ENCODE results near the gene PTP4A2.
"Not testable (repeated sequence)": the region's sequence is repeated elsewhere in the genome, so short reads cannot be mapped to it uniquely, and the experiment has no call there.

PTP4A2 gene

GRCh38 chr1:31897526-31898100, 40.6 kb downstream of the PTP4A2 start:
- FAIRE-seq: no peak
- DNase-seq (ENCODE audit: extremely low spot score, insufficient read length, low read depth): no peak

GRCh38 chr1:31895474-31896198, 42.5 kb downstream of the PTP4A2 start:
- not testable (repeated sequence) for FAIRE-seq; DNase-seq (ENCODE audit: extremely low spot score, insufficient read length, low read depth)

- DNase-seq (ENCODE audit: extremely low spot score, insufficient read length, low read depth) (no peak), FAIRE-seq (peak; percentile 67)
Observed at GRCh38 chr1:31891280-31891679, 46.9 kb downstream of the PTP4A2 start.

DNA sequence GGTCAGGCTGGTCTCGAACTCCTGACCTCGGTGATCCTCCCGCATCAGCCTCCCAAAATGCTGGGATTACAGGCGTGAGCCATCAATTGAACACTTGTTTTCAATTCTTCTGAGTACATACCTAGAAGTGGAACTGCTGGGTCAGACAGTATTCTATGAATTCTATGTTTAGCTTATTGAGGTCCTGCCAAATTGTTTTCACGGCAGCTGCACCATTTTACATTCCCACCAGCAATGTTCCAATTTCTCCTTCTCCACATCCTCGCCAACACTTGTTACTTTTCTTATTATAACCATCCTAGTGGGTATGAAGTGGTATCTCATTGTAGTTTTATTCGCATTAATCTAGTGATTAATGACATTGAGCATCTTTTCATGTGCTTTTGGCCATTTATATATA, 49.9 kb downstream of the PTP4A2 start:
- no peak for DNase-seq (ENCODE audit: extremely low spot score, insufficient read length, low read depth)
- no peak for FAIRE-seq

GRCh38 chr1:31886866-31887265, 51.3 kb downstream of the PTP4A2 start:
- no peak for FAIRE-seq
- no peak for DNase-seq (ENCODE audit: extremely low spot score, insufficient read length, low read depth)

DNA sequence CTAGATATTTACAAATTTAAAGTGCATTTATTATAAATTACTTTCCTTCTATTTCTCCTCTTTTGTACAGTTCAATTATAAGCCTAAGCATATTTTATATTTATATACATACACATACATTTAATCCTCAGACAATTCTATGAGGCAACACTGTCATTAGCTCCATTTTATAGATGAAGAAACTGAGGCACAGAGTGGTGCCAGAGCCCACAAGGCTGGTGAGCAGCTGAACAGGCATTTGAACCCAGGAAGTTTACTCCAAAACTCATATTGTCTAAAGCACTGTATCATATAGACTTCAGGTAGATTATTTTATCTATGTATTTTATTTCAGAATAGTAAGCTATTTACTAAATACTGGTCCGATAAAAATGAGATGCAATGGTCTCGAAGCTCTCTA, 52.3 kb downstream of the PTP4A2 start:
- FAIRE-seq (no peak), DNase-seq (ENCODE audit: extremely low spot score, insufficient read length, low read depth) (no peak)

GRCh38 chr1:31883357-31883942, 54.7 kb downstream of the PTP4A2 start:
- no peak for DNase-seq (ENCODE audit: extremely low spot score, insufficient read length, low read depth)
- FAIRE-seq: no peak

DNA sequence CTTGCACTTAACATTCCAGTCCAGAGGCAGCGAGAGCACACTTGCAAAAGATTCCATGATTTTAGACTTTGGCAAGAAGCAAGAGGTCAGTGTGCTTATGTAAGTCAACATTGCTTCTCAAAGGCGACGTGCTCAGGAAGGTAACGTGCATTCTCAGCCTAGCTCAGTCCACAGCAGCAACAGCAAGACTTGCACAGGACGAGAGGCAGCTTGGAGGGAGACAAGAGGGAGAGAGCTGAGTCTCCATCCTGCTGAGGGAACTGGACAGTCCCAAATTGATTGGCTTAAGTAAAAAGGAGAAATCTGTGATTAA, 56.5 kb downstream of the PTP4A2 start:
- FAIRE-seq (no peak), DNase-seq (ENCODE audit: extremely low spot score, insufficient read length, low read depth) (no peak)

DNA sequence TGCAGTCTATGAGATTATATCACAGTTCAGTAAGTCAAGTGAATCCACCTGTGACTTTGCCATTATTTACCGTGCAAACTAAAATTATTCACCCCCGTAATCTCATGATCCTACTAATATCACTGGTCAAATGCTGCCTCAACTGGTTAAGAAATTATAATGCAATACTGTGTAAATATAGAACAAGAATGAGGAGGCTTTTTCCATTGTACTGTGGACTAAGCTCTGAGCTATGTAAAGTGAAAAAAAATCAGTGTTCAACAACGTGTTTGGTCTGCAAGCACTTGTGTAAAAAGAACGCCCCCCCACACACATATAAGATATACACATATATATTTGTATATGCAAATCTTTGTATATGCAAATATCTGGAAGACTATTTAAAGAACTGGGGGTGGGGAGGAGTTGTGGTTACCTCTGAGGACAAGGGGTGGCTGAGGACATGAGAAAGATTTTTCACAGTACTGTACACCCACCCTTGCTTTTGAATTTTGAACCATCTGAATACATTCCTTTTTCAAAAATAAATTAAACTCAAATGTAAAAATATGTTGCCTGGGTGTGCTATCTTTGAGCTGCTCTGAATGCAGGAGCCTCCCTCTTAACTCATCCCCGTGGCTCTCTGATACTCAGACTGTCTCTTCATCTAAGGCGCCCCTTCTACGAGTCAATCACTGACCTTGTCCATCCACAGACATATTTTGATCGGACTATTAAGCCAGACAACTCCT, 57.0 kb downstream of the PTP4A2 start:
- DNase-seq (ENCODE audit: extremely low spot score, insufficient read length, low read depth) (no peak), FAIRE-seq (no peak)

DNA sequence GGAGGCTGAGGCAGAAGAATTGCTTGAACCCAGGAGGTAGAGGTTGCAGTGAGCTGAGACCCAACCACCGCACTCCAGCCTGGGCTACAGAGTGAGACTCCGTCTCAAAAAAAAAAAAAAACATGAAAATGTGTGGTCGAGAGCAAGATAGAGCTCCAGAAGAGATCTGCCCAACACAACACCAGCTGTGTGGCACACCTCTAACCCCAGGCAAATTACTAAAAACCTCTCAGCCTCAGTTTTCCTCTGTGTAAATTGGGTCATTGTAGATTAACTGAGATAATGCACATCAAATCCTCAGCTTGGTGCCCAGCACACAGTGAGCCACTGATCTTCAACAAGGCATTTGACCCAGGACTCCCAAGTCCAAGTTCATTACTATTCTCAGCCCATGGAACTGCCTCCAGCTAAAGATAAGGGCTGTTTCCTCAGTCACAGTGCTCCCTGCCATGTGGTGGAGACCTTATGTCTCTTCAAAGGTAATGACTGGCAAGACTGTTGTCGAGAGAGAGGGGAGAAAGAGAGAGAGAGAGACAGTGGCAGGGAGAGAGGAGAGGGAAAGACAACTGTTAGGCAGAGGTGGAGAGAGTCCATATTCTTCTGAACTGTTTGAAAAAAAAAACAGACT, 58.1 kb downstream of the PTP4A2 start:
- FAIRE-seq (no peak), DNase-seq (ENCODE audit: extremely low spot score, insufficient read length, low read depth) (no peak)

DNA sequence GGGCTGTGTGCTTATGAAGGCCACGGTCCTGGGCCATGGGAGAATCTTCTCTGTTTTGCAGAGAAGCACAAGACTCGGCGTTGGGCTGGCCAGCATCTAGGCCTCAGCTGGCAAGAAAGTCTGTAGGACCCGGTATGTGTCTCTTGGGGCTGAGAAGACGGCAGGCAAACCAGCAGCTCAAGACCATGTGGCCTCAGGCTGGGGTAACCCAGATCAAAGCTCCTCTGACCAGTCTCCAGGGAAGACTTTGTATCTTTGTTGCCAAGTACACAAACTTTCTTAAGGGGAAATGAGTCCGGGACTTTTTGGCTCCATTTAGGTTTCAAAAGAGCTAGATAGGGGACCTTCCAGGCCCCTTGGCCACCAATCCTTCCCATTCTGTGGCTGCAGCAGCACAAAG, 60.1 kb downstream of the PTP4A2 start:
- DNase-seq (ENCODE audit: extremely low spot score, insufficient read length, low read depth) (no peak), FAIRE-seq (no peak)

GRCh38 chr1:31877544-31877943, 60.6 kb downstream of the PTP4A2 start:
- no peak for FAIRE-seq
- DNase-seq (ENCODE audit: extremely low spot score, insufficient read length, low read depth): no peak

DNA sequence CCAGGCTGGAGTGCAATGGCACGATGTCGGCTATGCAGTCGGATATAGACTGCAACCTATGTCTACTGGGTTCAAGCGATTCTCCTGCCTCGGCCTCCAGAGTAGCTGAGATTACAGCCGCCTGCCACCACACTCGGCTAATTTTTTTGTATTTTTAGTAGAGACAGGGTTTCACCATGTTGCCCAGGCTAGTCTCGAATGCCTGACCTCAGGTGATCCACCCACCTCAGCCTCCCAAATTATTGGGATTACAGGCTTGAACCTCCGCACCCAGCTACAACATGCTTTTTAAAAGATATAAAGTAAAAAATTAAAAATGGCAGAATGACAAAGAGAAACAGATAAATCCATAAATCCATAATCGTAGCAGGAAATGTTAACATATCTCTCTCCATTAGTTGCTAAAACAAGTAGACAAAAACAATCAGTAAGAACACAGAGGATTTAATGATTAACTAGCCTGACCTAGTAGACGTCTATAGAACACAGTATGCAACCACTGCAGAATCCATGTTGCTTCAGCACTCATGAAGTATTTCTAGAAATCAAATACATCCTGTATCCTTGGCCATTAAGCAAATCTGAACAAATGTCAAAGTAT, 62.4 kb downstream of the PTP4A2 start:
- no peak for DNase-seq (ENCODE audit: extremely low spot score, insufficient read length, low read depth)
- FAIRE-seq: no peak

DNA sequence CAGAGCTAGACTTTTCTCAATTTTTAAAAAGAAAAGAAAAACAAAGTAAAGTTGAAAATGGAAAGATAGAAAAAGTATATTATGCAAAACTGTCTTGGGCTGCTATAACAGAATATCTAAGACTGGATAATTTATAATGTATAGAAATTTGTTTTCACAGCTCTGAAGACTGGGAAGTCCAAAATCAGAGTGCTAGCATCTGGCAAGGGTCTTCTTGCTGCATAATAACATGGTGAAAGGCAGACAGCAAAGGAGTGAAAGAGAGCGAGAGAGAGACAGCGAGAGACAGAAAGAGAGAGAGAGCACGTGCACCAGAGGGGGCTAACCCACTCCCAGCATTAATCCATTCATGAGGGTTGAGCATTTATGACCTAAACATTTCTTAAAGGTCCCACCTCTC, 63.2 kb downstream of the PTP4A2 start:
- FAIRE-seq: no peak
- no peak for DNase-seq (ENCODE audit: extremely low spot score, insufficient read length, low read depth)

DNA sequence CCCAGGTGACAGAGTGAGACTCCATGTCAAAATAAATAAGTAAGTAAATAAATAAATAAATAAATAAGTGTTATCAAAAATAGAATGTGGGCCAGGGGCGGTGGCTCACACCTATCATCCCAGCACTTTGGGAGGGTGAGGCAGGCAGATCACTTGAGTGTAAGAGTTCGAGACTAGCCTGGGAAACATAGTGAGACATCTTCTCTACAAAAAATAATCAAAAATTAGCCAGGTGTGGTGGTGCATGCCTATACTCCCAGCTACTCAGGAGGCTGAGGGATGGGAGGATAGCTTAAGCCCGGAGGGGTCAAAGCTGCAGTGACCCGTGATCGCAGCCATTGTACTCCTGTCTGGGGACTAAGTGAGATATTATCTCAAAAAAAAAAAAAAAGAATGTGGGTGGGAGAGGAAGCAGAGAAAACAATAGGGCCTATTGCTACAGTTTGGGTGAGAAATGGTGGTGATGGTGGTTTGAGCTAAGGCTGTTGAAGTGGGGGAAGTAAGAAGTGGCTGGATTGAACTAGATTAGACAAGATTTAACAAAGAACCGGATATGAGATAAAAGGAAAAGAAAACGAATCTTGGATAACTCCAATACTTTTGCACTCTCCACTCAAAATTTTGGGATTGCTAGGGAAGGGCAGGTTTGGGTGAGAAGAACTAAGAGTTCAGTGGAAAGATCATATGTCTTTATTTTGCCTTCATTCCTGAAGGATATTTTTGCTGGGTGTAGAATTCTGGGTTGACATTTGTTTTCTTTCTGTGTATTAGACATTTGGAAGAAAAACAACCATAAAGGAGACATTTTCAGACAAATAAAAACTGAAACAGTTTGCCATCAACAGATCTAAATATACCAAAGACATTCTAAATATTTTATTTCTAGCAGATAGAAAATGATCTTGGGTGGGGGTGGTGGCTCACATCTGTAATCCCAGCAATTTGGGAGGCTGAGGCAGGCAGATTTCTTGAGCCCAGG, 65.2 kb downstream of the PTP4A2 start:
- FAIRE-seq (peak; percentile 55), DNase-seq (ENCODE audit: extremely low spot score, insufficient read length, low read depth) (no peak)

- FAIRE-seq (no peak), DNase-seq (ENCODE audit: extremely low spot score, insufficient read length, low read depth) (no peak)
Observed at GRCh38 chr1:31871703-31872102, 66.5 kb downstream of the PTP4A2 start.

DNA sequence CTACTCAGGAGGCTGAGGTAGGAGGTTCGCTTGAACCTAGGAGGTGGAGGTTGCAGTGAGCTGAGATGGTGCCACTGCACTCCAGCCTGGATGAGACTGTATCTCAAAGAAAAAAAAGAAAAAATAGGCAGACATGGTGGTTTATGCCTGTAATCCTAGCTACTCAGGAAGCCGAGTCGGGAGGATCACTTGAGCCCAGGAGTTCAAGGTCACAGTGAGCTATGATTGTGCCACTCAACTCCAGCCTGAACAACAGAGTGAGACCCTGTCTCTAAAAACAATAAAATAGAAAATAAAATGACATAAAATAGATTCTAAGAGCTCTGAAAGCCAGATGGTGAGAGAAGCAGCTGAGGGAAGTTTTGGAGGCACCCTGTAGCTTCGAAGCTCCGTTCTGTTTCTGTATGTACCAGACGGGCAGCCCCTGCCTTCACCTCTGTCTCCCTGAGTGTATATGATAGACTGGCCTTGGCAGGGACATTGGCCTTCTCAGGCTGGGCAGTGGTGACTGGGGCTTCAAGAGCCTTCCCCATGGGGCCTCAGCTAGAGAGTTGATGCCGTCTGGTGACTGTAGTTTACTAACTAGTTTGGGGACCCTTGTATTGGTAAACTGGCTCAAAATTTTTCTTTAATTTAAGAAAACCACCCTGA, 68.0 kb downstream of the PTP4A2 start:
- FAIRE-seq (no peak), DNase-seq (ENCODE audit: extremely low spot score, insufficient read length, low read depth) (no peak)

- FAIRE-seq: no peak
- DNase-seq (ENCODE audit: extremely low spot score, insufficient read length, low read depth): no peak
Observed at GRCh38 chr1:31869449-31869848, 68.7 kb downstream of the PTP4A2 start.

GRCh38 chr1:31868862-31869261, 69.3 kb downstream of the PTP4A2 start:
- DNase-seq (ENCODE audit: extremely low spot score, insufficient read length, low read depth): no peak
- no peak for FAIRE-seq
